DLD1 (cell line): Measurements from ENCODE around the gene CLDN22.

Source experiments
- in situ Hi-C: cut with HindIII; loops from 2 replicates; pipeline ENCODE4 v1.10.0; 2017; ENCODE audit warnings: low sequenced_read_pairs

The CLDN22 gene

DNA sequence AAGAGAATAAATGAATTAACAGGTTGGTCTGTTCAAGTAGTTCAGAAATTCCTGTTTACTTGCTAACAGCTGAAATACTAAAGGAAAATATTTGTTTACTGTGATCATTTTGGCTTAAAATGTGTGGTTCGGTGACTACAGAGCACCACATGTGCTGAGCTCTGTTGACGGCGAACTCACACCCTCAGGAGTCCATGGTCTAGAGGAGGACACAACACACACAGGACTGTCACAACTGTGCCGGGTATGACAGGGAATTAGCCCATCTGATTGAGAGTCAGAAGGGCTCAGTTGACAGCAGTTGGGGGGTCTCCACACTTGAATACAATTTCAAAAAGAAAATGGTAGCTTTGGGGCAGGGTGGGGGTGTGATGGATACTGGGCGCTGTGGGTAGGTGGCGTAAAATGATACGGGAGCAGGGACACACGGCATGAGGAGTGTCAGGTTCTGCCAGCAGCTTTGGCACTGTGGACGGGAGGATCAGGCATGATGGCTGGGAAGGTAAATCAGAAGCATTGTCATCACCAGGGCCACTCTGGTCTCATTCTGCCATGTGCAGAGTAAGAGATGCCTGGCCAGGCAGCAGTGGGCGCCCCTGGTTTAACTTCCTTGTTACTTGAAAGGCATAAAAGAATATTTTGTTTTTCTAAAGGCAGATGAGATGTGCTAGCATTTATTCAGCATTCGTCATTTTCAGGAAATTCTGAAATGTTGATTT is 33.3 kb downstream of the CLDN22 start:
- in situ Hi-C loops: no loop called here

DNA sequence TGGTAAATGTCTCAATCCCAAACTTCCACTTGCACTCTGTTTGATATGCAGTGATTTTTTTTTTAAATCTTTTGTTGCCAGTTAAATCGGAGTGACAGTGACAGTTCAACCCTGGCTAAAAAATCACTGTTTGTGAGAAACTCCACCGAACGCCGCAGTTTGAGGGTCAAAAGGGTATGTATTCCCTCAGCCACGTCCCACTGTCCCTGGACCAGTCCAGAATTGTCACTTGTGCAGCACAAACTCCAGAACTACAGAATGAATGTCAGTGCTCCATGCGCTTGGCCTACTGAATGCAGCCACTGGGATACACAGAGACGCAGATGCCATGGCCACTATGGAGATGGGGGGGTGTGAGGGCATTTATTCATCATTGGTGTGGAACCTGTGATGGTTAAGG is 34.2 kb downstream of the CLDN22 start:
- in situ Hi-C loops: no loop called here

DNA sequence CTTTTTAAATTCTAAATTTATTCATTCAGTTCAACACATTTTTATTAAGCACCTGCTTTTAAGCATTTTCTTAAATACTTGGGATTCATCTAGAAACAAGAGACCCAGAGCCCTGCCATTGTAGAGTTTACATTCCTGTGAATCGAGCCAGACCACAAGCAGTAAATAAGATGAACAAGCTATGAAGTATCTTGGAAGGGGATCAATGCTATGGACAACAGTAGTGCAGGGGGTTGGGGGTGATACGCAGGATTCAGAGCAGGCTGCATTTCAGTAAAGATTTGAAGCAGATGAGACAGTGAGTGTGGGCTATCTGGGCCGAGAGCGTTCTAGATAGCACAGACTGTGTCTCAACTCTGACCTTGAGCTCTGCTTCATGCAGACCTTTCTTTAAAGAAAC is 35.1 kb downstream of the CLDN22 start:
- in situ Hi-C loops: no loop called here

DNA sequence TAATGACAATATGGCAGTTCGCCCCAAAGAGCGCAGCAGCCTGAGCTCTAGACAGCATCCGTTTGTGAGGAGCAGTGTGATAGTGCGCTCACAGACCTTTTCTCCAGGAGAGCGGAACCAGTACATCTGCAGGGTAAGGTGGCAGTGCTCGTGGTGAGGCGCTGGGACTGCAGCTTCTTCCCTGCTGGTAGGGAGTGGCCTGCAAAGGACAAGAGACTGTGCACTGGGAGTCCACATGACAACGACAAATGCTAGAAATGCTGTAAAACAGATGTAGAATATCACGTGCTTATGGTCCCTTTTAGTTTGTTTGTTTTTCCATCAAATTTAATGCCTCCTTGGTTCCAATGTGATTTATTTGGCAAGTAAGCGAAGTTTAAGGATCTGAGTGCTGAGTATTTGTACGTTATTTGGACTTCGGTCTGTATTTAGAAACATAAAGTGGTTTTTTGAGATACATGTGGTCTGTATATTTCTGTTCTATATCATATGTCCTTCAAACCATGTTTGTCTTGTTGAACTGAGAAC is 35.8 kb downstream of the CLDN22 start:
- in situ Hi-C loops: no loop called here

DNA sequence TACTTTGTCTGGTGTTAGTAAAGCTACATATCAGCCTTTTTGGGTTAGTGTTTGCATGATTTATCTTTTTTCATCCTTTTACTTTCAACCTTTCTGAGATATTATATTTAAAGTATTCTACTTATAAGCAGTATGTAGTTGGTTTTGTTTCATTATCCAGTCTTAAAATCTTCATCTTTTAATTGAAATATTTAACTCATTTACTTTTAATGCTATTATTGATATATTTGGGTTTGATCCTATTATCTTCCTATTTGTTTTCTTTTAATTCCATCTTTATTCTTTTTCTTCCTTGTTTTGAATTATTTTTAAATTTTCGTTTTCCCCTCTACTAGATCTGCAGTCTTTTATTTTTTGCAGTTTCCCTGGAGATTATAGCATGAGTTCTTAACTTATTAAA is 44.0 kb downstream of the CLDN22 start:
- in situ Hi-C loops: no loop called here

DNA sequence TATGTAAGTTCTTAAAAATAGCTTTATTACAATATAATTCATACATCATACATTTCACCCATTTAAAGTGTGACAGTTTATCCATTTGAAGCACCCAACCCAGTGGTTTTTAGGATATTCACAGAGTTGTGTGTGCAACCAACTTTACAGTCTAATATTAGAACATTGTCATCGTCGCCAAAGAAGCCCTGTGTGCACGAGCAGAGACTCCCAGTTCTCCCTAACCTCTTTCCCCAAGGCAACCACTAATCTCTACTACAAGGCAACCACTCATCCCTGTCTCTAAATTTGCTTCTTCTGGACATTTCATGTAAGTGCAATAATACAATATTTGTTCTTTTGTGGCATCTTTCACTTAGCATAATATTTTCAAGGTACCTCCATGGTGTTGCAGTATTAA is 47.7 kb downstream of the CLDN22 start:
- in situ Hi-C loops: loop anchor here (25.0 kb wide), 1 partner anchor 210 kb away; no protein-coding TSS in a partner anchor

DNA sequence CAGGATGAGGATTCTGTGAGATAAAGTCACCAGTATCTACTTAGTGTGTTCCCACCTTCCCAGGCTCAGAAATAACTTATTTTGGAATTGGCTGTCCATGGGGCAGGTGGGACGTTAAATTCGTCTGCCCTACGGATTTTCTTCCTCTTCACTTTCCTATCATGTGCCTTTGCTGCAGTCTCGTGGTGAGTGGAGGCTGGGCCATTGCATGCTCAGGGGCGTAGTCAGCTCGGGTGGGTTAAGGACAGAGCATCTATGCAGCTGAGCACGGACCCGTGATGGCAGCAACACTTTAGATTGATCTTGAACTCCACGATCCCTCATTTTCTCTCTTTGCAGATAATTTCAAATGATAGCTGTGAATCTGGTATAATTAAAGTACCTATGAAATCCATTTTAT is 51.5 kb downstream of the CLDN22 start:
- in situ Hi-C loops: loop anchor here (25.0 kb wide), 1 partner anchor 206 kb away; no protein-coding TSS in a partner anchor
